Measurements from ENCODE around the gene AATK. TPM values are rescaled to one million over a fixed set of nuclear protein-coding genes. Genes with fewer than 3 reads are reported as not detected.

Gene AATK
- total and polyA plus RNA-seq, 2 of the 13 experiments (the other 11 are each of a cell fraction or from before 2014, with no cell fraction given): 2.9 to 8.4 TPM

DNA sequence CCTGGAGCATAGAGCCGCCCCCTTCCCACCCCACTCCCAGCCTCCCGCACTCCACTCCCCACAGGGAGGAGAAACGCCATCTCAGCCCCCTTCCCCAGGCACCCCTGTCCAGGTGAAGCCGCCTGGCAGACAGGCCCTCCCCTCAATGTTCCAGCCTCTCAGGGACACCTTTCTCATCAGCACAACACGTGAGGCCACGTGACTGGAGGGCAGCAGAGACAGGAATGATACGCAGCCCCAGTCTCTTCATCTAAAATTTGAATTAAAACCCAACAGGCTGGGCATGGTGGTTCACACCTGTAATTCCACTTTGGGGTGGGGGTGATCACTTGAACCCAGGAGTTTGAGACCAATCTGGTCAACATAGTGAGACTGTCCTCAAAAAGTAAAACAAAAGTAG, 20.2 kb upstream of the AATK start (continued):
- TF ChIP-seq, protein P1, sequence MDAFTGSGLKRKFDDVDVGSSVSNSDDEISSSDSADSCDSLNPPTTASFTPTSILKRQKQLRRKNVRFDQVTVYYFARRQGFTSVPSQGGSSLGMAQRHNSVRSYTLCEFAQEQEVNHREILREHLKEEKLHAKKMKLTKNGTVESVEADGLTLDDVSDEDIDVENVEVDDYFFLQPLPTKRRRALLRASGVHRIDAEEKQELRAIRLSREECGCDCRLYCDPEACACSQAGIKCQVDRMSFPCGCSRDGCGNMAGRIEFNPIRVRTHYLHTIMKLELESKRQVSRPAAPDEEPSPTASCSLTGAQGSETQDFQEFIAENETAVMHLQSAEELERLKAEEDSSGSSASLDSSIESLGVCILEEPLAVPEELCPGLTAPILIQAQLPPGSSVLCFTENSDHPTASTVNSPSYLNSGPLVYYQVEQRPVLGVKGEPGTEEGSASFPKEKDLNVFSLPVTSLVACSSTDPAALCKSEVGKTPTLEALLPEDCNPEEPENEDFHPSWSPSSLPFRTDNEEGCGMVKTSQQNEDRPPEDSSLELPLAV (CRISPR knock-in tag; conservative IDR thresholded peaks at IDR 0.05; ENCODE audit: low read depth): no peak
- TF ChIP-seq RBFOX2 (IDR thresholded peaks at IDR 0.05; ENCODE audit: low read depth, low read length) (no peak), EHMT2 (IDR thresholded peaks at IDR 0.05; ENCODE audit: borderline replicate concordance, low read depth, low read length) (no peak), SRSF1 (optimal IDR thresholded peaks at IDR 0.05; ENCODE audit: low read depth, low read length) (no peak), ZNF652 (CRISPR knock-in tag; IDR thresholded peaks at IDR 0.05; ENCODE audit: borderline replicate concordance, low read depth) (no peak), ZNF746 (CRISPR knock-in tag; IDR thresholded peaks at IDR 0.05) (no peak), HOXA5 (CRISPR knock-in tag; IDR thresholded peaks at IDR 0.05) (no peak), ZNF263 (CRISPR knock-in tag; IDR thresholded peaks at IDR 0.05) (no peak), USF2 (IDR thresholded peaks at IDR 0.05; ENCODE audit: low read depth, low read length) (peak; percentile 51), USF2 (CRISPR knock-in tag; IDR thresholded peaks at IDR 0.05; ENCODE audit: borderline replicate concordance) (no peak; the same call in 1 of the 2 replicates), TCF7 (IDR thresholded peaks at IDR 0.05; ENCODE audit: low read depth) (no peak), ZNF546 (CRISPR knock-in tag; conservative IDR thresholded peaks at IDR 0.05) (no peak), ZC3H4 (CRISPR knock-in tag; IDR thresholded peaks at IDR 0.05; ENCODE audit: borderline replicate concordance) (no peak), JUNB (CRISPR knock-in tag; IDR thresholded peaks at IDR 0.05; ENCODE audit: borderline replicate concordance) (no peak), ZNF354B (CRISPR knock-in tag; IDR thresholded peaks at IDR 0.05) (no peak), THRA (CRISPR knock-in tag; IDR thresholded peaks at IDR 0.05; ENCODE audit: borderline replicate concordance) (no peak)
- TF ChIP-seq, protein P2, sequence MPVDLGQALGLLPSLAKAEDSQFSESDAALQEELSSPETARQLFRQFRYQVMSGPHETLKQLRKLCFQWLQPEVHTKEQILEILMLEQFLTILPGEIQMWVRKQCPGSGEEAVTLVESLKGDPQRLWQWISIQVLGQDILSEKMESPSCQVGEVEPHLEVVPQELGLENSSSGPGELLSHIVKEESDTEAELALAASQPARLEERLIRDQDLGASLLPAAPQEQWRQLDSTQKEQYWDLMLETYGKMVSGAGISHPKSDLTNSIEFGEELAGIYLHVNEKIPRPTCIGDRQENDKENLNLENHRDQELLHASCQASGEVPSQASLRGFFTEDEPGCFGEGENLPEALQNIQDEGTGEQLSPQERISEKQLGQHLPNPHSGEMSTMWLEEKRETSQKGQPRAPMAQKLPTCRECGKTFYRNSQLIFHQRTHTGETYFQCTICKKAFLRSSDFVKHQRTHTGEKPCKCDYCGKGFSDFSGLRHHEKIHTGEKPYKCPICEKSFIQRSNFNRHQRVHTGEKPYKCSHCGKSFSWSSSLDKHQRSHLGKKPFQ (CRISPR knock-in tag; IDR thresholded peaks at IDR 0.05; ENCODE audit: insufficient replicate concordance): no peak
- TF ChIP-seq, protein P3, sequence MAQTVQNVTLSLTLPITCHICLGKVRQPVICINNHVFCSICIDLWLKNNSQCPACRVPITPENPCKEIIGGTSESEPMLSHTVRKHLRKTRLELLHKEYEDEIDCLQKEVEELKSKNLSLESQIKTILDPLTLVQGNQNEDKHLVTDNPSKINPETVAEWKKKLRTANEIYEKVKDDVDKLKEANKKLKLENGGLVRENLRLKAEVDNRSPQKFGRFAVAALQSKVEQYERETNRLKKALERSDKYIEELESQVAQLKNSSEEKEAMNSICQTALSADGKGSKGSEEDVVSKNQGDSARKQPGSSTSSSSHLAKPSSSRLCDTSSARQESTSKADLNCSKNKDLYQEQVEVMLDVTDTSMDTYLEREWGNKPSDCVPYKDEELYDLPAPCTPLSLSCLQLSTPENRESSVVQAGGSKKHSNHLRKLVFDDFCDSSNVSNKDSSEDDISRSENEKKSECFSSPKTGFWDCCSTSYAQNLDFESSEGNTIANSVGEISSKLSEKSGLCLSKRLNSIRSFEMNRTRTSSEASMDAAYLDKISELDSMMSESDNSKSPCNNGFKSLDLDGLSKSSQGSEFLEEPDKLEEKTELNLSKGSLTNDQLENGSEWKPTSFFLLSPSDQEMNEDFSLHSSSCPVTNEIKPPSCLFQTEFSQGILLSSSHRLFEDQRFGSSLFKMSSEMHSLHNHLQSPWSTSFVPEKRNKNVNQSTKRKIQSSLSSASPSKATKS (CRISPR knock-in tag; IDR thresholded peaks at IDR 0.05): no peak

All from HepG2 (cell line).